NCI-H1436 treated with DMSO at 0.1 percent for 48 hours (cell line): Measurements from ENCODE around the gene ZFR2.
"Not testable (repeated sequence)": the region's sequence is repeated elsewhere in the genome, so short reads cannot be mapped to it uniquely, and the experiment has no call there.

Experiments used
- DNase-seq: peaks from one replicate; lab custom pipeline; 2025; lab: John Stamatoyannopoulos, UW

The ZFR2 gene

GRCh38 chr19:3868770-3869456 lies at the start of gene ZFR2:
Gene ZFR2, minus strand, starts transcription at chr19:3869038. Its CDS starts 21 bp downstream, at chr19:3869017.
- no peak for DNase-seq

DNA sequence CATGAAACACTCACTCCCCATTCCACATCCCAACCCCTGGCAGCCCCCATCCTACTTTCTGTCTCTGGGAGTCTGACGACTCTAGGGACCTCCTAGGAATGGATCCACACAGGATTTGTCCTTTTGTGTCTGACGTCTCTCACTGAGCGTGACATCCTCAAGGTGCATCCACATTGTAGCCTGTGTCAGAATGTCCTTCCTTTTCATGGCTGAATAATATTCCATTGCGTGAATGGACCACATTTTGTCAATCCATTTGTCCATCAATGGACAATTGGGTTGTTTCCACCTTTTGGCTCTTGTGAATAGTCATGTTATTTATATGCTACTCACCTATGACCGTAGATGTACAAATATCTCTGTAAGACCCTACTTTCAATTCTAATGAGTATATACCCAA lies 47.2 kb upstream of the ZFR2 start:
- DNase-seq: no peak

- no peak for DNase-seq
Measured at GRCh38 chr19:3914199-3914598, 45.4 kb upstream of the ZFR2 start.

DNA sequence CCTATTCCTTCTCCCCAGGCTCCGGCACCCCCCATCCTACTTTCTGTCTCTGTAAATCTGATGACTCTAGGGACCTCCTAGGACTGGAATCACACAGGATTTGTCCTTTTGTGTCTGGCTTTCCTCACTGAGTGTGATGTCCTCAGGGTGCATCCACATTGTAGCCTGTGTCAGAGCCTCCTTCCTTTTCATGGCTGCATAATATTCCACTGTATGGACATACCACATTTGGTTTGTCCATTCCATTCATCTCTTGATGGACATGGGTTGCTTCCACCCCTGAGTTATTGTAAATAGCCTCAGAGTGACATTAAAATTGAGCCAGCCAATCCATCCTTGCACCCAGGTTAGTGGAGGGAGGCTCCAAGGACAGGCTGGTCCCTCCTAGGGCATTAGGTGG lies 41.3 kb upstream of the ZFR2 start:
- no peak for DNase-seq

- no peak for DNase-seq
Measured at GRCh38 chr19:3908266-3909054, 39.6 kb upstream of the ZFR2 start.

DNA sequence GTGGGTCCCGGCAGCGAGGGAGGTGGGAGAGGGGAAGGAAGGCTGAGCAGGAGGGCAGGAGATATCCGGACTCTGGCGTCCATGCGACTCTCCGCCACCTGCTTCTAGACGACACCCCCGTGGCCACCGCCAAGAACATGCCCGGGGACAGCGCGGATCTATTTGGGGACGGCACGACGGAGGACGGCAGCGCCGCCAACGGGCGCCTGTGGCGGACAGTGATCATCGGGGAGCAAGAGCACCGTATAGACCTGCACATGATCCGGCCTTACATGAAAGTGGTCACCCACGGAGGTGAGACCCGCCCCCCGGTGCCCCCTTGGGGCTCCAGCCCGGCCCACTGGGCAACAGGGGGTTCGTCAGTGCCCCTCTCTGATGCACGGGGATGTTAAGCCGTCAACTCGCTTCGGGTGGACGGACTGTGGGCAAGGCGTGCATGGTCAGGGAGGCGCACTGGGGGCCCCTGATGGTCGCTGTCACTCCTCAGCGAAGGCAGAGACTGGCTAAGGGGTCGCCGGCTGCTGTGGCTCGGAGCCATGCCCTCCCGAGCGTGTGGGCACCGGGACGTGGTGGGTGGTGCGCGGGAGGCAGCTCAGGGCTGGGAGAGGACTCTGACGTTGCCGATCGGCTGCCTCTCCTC lies 38.9 kb upstream of the ZFR2 start:
- no peak for DNase-seq

- no peak for DNase-seq
Measured at GRCh38 chr19:3904233-3904632, 35.4 kb upstream of the ZFR2 start.

DNA sequence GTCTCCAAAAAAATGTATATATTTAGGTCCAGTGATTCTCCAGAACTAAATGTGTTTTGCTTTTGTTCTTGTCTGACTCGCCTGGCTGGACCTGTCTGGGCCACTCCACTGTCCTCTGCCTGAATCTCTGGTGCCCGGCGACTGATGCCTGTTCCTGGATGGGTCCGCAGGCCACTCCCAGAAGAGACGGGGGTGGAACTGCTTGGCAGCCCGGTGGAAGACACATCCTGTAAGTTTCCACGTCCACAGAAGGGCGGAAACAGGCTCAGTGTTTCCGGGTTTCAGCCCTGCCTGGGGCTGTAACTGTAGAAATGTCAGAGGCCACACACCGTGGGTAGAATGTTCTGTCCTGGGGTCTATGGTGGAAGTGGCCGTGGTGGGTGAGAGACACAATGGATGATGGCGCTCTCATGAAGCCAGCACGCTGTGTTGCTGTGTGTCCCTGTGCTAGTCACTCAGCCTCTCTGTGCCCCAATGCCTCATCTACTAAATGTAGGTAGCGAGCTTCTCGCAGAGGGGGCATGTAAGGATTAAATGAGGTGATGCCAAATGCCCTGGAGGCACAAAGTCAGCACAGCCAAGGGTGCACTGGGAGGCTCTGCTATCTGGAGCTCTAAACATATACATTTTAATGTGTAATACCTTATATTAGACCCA lies 33.6 kb upstream of the ZFR2 start:
- no peak for DNase-seq

- DNase-seq: no peak
Measured at GRCh38 chr19:3899531-3900294, 30.9 kb upstream of the ZFR2 start.

DNA sequence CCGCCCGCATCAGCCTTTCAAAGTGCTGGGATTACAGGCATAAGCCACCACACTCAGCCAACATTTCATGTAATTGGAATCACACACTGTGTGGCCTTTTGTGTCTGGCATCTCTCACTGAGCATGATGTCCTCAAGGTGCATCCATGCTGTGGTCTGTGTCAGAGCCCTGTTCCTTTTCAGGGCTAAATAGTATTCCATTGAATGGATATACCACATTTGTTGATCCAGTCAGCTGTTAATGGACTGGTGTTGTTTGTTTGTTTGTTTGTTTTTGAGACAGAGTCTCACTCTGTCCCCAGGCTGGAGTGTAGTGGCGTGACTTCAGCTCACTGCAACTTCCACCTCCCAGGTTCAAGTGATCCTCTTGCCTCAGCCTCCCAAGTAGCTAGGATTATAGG lies 29.6 kb upstream of the ZFR2 start:
- no peak for DNase-seq

- DNase-seq: no peak
Measured at GRCh38 chr19:3897936-3898335, 29.1 kb upstream of the ZFR2 start.

- DNase-seq: no peak
Measured at GRCh38 chr19:3895788-3896187, 26.9 kb upstream of the ZFR2 start.

DNA sequence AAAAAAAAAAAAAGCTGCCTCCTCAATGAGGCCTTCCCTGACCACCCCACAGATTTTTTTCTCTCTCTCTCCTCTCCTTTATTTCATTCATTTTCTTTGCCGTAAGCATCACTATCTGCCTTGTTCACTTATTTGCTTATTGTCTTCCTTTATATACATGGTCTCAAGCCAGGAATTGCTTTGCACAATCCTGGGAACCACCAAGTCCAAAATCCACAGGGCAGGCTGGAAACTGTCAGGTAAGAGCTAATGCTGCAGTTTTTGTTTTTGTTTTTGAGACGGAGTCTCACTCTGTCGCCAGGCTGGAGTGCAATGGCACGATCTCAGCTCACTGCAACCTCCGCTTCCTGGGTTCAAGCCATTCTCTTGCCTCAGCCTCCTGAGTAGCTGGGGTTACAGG lies 26.1 kb upstream of the ZFR2 start:
- DNase-seq: not testable (repeated sequence)

DNA sequence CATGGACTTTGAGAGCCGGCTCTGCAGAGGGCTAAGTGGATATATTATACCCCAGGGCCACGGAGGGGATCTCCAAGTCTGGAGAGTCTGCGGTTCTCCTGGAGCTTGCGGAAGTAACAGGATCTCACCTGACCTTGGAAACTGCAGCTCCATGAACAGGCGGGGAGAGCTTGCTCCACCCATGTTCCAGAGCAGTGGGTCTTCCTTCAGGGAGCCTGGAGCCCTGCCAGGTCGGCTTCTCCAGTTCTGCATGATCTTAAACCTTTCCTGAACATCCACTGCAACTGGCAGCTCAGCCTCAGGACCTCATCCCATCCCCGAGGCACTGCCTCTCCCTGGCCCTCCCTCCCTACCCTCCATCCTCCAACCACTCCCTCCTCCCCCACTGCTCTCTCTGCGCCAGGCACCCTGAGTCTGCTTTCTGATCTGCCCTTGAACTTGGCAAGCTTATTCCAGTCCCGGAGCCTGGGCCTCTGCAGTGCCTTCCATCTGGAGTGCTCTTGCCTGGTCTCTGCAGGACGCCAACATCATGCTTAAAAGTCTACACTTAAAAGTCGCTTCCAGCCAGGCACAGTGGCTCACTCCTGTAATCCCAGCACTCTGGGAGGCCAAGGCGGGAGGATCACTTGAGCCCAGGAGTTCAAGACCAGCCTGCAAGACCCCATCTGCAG lies 24.8 kb upstream of the ZFR2 start:
- no peak for DNase-seq

- DNase-seq: no peak
Measured at GRCh38 chr19:3890591-3890990, 21.8 kb upstream of the ZFR2 start.

DNA sequence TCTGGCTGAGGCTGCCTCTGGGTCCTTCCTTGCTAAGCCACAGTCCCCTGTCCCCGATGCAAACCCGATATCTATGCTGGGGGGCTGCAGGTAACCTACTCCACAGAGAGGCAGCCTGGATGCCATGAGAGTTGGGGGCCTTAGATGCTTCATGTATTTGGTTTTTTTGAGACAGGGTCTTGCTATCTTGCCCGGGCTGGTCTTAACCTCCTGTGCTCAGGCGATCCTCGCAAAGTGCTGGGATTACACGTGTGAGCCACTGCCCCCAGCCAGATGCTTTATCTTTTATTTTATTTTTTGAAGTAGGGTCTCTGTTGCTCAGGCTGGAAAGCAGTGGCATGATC lies 13.2 kb upstream of the ZFR2 start:
- DNase-seq: no peak

- no peak for DNase-seq
Measured at GRCh38 chr19:3881272-3882040, 12.6 kb upstream of the ZFR2 start.

- peak; percentile 62 for DNase-seq
Measured at GRCh38 chr19:3880471-3881271, 11.8 kb upstream of the ZFR2 start, which contains the start of gene ATCAY. Gene ATCAY, plus strand, starts transcription at chr19:3880685. Its CDS starts 5,083 bp downstream, at chr19:3885768.

DNA sequence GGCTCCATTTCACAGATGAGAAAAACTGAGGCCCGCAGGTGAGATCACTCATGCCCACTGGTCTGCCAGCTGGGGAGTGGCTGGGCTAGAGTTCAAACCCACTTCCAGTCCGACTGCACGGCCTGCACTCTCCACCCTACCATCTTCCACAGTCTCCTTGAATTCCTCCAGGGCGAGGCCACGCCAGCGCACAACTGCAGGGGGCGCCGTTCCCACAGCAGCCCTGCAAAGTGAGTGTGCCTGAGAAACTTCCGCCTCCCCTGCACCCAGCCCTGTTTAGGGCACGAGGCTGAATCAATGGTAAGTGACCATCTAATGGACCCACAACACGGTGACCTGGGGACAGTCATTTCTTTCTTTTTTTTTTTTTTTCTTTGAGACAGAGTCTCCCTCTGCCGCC lies 10.8 kb upstream of the ZFR2 start:
- DNase-seq: no peak

DNA sequence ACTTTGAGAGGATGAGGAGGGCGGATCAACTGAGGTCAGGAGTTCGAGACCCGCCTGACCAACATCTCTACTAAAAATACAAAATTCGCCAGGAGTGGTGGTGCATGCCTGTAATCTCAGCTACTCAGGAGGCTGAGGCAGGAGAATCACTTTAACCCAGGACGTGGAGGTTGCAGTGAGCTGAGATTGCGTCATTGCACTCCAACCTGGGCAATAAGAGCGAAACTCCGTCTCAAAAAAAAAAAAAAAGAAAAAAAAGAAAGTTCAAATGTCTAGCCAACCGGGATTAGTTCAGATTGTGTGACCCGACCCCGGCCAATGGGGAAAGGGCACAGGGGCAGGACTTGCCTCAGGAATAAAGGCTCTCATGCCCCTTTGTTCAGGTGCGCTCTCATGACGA lies 5.9 kb upstream of the ZFR2 start:
- not testable (repeated sequence) for DNase-seq
